ENCODE results near the gene NLRP6.
"Not testable (repeated sequence)": the region's sequence is repeated elsewhere in the genome, so short reads cannot be mapped to it uniquely, and the experiment has no call there.

The NLRP6 gene

DNA sequence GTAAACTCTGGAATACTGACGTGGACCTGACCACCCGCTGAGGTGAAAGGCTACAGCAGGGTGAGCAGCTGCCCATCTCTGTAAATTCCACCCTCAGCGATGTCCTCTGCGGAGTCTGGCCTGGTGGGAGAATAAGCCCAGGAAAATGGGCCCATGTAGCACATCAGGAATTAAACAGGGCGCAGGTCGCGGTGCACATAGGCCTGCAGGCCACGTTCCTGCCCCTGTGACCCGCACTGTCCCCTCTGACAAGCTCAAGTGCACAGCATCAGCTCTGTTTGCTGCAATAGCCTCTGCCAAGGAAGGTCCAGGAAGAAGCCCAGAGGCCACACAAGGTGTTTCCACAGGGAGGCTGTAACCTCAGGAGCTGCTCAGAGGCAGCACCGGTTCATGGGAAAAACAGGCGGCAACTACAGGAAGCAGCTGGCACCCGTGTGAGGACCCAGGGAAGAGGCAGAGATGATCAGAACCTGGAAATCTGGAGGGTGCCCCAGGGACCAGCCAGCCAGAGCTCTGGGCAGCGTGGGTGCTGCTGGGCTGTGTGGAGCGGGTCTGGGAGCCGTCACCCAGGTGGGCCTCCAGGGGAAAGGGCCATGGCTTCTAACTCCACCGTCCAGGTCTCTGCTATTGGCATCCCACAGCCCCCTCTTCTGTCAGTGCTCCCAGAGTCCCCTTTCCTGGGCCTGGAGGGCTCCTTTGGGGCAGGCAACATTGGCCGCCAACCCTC lies 28.6 kb downstream of the NLRP6 start:
- DNase-seq (ENCODE audit: low spot score), result no peak

DNA sequence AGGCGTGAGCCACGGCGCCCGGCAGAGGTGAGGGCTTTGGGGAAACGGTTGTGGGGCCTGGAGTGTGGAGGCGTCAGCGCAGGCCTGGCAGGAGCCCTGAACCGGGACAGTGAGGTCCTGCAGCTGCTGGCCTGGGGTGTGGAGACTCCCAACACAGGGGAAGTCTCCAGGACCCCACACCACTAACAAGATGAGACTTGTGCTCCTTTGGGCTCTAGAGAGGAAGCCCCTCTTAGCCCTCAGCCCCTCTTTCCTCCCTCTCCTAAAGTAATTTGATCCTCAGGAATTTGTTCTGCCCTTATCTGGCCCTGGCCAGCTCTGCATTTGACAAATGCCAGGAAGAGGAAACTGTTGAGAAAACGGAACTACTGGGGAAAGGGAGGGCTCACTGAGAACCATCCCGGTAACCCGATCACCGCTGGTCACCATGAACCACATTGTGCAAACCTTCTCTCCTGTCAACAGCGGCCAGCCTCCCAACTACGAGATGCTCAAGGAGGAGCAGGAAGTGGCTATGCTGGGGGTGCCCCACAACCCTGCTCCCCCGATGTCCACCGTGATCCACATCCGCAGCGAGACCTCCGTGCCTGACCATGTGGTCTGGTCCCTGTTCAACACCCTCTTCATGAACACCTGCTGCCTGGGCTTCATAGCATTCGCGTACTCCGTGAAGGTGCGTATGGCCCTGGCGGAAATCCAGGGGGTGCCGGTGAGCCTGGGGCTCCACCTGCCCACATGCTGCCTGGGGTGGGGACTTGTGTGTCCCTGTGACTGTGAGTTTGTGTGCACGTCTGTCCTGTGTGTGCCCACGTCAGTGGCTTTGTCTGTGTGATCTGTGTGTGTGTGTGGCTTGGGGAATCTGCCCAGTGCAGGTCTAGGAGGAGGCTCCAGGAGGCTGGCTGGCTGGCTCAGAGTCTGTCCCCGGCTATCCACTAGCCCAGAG lies 29.8 kb downstream of the NLRP6 start, which contains the start of gene IFITM2:
IFITM2 (plus strand) TSS at position 51 of the 943 bp plus-strand sequence; CDS start at position 428, 377 bp downstream.
- peak; percentile 59 for DNase-seq (ENCODE audit: low spot score)

DNA sequence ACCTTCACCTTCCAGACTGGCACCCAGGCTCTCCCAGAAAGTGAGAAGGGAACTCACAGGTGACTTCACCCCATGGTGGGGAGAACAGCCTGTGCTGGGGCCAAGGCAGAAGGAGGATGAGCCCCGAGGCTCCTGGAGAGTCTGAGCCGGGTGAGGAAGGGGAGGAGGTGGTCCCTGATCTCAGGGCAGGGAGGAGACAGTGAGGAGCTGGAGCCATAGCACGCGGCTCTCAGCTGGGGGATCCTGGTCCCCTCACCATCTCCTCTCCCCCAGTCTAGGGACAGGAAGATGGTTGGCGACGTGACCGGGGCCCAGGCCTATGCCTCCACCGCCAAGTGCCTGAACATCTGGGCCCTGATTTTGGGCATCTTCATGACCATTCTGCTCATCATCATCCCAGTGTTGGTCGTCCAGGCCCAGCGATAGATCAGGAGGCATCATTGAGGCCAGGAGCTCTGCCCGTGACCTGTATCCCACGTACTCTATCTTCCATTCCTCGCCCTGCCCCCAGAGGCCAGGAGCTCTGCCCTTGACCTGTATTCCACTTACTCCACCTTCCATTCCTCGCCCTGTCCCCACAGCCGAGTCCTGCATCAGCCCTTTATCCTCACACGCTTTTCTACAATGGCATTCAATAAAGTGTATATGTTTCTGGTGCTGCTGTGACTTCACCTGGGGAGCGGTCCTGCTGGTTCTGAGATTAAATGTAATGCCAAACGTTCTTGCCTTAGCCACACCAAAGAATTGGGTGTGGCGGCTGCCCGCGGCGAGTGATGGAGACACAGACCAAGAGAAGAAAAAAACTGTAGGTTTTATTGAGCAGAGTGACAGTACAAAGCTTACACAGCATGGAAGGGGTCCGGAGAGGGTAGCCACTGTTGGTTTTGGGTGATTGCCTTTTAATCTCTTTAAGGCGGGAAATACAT lies 30.8 kb downstream of the NLRP6 start:
- not testable (repeated sequence) for DNase-seq (ENCODE audit: low spot score)

DNA sequence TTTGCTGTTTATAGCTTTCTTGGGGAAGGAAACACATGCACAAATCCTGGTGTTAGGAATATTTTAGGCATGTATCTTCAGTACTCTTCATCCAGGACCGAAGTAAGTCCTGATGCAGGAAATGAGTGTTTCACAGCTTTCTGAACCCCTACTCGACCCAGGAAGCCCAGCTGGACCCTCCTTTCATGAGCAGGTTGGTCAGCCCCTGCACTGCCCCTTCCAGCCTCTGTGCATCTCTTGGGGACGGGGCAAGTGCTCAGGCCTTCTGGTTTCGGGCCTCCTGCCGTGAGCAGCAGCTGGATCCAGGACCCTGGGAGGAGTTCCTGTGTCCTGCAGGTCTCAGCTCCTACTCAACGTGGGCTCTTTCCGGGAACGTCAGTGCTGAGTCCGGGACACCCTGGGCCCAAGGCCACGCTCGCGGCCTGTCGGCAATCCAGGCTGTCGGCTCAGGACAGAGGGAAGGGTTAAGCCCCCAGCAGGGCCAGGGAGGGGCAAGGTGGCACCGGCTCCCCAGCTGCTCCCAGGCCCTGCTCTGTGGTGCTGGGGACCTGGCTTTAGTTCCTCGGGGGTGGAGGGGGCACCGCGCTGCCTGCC lies 31.9 kb downstream of the NLRP6 start:
- not testable (repeated sequence) for DNase-seq (ENCODE audit: low spot score)

DNA sequence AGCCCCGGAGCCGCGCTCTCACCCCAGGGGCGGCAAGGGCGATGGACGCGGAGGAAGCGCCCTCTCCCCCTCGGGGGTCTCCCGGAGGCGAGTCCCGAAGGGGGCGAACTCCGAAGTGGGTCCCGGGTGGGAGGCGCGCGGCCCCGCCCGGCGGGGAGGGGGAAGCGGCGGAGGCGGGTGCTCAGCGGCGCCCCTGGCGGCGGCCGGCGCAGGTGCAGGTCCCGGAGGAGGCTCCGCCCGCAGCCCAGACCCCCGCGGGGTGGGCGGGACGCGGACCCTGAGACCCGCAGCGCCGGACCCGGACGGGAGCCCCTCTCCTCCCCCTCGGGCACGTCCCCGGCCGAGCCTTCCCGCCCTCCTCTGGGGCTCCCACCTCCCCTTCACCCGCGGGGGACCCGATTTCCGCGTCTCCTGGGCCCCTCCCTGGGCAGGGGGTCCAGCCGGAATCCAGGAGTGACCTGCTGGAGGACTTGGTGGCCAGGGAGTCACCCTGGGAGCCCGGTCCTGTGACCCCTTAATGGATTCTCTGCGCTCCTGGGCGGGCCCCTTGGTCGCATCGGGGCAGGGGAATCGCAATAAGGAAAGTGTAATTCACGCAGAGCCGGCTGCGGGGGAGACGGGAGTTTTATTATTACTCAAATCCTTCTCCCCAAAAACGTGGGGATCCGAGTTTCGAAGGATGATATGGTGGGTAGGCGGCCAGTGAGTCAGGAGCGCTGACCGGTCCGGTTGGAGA lies 33.0 kb downstream of the NLRP6 start:
- DNase-seq (ENCODE audit: low spot score), result not testable (repeated sequence)

DNA sequence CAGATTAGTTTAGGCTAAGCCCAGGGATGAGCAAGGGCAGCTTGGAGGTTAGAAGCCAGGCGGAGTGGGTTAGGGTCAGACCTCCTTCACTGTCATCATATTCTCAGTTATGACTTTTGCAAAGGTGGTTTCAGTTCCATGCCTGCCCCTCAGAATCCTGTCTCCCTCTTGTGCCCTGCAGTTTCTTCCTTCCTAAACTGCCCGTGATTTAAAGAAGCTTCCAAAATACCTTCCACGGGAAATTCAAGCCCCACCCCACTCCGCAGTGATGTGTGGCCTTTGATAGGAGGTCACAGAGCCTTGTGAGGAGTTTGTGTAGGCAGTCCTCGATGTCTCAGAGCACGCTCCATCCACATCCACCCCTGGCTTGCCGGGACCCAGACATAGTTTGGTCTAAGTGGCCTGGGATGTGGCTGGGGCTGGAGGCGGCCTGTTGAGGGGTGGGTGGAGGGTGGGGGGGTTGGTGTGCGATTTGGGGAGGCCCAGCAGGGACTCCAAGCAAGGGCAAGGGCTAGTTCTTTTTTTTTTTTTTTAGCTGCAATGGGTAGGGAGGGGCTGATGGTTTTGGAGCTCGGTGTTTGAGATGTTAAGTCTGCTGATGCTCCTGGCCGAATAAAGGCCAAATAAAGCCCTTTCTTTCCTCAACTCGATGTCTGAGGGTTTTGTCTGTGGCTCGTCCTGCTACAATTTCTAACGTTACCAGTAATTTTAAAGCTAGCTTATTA lies 34.0 kb downstream of the NLRP6 start:
- DNase-seq (ENCODE audit: low spot score), result no peak

DNA sequence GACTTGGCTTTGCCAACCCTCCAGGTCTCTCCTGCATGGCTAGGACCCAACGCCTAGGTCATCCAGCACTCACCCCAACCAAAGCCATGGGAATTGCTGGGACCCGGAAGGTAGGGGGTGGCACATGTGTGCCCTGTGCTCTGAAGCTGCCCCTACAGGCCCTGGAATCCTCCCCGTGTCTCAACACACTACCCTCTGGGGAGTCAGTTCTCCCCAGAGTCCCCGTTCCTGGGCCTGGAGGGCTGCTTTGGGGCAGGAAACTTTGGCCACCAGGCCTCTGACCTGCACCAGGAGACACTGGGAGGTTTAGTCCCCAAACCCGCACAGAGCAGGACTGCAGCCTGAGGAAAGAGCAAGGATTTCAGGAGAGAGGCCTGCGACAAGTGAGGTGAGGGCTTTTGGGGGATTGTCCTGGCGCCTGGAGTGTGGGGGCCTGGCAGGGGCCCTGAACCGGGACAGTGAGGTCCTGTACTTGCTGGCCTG lies 35.1 kb downstream of the NLRP6 start:
- no peak for DNase-seq (ENCODE audit: low spot score)

DNA sequence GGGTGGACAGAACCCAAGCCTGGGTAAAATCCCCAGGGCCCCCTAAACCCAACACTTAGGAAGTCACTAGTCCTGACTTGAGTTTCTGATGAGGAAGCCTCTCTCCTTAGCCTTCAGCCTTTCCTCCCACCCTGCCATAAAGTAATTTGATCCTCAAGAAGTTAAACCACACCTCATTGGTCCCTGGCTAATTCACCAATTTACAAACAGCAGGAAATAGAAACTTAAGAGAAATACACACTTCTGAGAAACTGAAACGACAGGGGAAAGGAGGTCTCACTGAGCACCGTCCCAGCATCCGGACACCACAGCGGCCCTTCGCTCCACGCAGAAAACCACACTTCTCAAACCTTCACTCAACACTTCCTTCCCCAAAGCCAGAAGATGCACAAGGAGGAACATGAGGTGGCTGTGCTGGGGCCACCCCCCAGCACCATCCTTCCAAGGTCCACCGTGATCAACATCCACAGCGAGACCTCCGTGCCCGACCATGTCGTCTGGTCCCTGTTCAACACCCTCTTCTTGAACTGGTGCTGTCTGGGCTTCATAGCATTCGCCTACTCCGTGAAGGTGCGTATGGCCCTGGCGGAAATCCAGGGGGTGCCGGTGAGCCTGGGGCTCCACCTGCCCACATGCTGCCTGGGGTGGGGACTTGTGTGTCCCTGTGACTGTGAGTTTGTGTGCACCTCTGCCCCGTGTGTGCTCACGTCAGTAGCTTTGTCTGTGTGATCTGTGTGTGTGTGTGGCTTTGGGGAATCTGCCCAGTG lies 35.8 kb downstream of the NLRP6 start, which contains the start of gene IFITM1:
IFITM1 (plus strand) TSS at position 254 of the 767 bp plus-strand sequence; CDS start at position 385, 131 bp downstream.
- DNase-seq (ENCODE audit: low spot score), result no peak

DNA sequence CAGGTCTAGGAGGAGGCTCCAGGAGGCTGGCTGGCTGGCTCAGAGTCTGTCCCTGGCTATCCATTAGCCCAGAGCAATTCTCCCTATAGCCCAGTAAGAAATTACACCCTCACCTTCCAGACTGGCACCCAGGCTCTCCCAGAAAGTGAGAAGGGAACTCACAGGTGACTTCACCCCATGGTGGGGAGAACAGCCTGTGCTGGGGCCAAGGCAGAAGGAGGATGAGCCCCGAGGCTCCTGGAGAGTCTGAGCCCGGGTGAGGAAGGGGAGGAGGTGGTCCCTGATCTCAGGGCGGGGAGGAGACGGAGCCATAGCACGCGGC lies 36.3 kb downstream of the NLRP6 start:
- not testable (repeated sequence) for DNase-seq (ENCODE audit: low spot score)

DNA sequence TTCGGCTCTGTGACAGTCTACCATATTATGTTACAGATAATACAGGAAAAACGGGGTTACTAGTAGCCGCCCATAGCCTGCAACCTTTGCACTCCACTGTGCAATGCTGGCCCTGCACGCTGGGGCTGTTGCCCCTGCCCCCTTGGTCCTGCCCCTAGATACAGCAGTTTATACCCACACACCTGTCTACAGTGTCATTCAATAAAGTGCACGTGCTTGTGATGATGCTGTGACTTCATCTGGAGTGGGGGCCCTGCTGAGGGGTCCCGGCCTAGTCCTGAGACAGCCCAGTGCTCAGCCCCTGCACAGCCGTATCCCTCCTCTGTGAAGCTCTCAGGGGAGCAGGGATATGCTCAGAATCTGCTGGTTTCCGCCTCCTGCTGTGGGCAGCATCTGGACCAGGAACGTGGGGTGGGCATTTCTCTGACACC lies 36.9 kb downstream of the NLRP6 start:
- no peak for DNase-seq (ENCODE audit: low spot score)

DNA sequence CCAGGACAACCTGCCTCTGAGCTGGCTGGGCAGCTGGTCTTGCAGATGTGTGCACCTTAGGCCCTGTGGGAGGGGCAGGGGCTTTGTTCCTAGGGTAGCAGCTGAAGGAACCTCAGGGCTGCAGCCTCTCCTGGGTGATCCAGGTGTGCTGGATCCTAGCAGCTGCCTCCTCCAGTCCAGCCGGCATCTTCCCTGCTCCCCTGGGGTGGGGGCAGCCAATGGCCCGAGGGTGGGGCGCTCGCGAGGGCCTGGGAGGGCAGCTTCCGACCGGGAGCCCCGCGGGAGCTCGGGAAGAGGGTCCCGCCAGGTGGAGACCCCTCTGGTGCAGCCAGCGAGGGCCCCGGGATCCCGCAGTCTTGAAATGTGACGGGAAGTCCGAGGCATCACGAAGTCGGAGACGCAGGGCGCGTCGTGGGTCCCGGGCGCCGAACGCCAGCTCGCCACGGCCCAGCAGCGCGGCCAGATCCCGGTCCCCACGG lies 37.3 kb downstream of the NLRP6 start:
- DNase-seq (ENCODE audit: low spot score), result no peak

DNA sequence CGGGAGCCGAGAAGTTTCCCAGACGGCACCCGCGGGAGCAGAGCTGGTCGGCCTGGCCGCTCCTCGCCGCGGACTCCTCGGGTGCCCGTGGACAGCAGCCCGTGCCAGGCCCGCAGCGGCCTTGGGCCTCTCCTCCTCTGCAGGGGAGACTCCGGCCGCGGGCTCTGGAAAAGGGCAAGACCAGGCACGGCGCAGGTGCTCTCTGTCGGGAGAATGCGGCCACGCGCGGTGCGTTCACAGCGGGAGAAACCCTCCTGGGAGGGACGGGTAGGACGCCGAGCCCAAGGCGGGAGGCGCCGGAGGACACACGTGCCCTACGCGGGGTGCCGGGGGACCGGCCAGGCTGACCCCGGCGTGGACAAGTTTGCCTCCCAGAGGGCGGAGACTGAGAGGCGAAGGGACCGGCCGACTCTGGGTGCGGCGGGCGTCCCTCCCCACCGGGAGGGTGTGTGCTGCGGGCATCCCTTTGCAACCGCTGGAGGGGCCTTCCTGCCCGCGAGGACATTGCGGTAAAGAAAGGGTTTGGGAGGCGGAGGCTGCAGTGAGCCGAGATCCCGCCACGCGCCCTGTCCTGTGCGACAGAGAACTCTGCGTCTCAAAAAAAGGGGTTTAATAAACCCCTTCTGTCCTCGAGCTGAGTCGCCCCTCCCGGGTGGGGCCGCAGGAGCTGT lies 38.0 kb downstream of the NLRP6 start:
- DNase-seq (ENCODE audit: low spot score), result no peak

DNA sequence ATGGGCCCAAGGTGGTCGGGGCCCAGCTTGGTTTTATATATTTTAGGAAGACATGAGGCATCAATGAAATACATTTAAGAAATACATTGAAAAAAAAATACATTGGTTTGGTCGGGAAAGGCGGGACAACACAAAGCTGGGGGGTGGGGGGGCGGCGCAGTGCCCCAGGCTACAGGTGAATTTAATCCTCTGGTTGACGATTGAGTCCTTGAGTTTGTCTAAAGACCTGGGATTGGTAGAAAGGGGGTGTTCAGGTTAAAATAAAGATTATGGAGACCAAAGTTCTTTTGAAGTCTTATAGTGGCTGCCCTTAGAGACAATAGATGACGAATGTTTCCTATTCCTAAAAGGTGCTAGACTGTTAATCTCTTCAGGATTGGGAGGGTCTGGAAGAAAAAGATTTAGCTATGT lies 38.7 kb downstream of the NLRP6 start:
- DNase-seq (ENCODE audit: low spot score), result no peak

DNA sequence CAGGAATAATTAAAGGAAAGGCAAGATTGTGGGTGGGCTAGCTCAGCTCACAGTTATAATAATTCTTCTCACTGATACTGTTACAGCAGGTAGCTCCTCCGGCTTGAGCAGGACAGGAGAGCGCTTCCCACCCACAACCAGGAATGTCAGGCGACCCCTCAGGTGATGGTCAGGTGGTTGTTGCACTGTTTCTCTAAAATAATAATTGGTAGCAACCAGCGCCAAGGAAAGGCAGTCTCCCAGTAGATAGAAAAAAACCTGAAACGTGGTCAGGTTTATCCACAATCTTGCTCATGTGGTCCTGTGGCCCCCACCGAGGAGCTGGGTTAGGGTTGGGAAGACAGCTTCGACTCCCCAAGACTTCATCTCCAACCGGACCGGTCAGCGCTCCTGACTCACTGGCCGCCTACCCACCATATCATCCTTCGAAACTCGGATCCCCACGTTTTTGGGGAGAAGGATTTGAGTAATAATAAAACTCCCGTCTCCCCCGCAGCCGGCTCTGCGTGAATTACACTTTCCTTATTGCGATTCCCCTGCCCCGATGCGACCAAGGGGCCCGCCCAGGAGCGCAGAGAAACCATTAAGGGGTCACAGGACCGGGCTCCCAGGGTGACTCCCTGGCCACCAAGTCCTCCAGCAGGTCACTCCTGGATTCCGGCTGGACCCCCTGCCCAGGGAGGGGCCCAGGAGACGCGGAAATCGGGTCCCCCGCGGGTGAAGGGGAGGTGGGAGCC lies 39.6 kb downstream of the NLRP6 start:
- DNase-seq (ENCODE audit: low spot score), result not testable (repeated sequence)

DNA sequence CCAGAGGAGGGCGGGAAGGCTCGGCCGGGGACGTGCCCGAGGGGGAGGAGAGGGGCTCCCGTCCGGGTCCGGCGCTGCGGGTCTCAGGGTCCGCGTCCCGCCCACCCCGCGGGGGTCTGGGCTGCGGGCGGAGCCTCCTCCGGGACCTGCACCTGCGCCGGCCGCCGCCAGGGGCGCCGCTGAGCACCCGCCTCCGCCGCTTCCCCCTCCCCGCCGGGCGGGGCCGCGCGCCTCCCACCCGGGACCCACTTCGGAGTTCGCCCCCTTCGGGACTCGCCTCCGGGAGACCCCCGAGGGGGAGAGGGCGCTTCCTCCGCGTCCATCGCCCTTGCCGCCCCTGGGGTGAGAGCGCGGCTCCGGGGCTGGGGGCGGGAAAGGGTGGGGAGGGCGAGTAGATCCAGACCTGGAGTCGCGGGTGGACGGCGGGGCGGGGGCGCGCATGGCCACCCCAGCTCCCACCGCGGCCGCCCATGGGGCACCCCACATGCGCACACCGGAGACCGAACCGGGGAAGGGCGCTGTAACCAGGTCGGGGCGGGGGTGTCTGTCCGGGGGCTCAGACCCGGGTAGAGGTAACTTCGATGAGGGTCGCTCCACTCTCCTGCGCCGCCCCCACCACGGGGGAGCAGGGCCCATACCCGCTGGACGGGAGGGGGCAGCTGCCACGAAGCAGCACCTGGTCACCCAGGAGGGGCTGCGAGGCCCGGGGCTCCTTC lies 40.4 kb downstream of the NLRP6 start:
- not testable (repeated sequence) for DNase-seq (ENCODE audit: low spot score)

DNA sequence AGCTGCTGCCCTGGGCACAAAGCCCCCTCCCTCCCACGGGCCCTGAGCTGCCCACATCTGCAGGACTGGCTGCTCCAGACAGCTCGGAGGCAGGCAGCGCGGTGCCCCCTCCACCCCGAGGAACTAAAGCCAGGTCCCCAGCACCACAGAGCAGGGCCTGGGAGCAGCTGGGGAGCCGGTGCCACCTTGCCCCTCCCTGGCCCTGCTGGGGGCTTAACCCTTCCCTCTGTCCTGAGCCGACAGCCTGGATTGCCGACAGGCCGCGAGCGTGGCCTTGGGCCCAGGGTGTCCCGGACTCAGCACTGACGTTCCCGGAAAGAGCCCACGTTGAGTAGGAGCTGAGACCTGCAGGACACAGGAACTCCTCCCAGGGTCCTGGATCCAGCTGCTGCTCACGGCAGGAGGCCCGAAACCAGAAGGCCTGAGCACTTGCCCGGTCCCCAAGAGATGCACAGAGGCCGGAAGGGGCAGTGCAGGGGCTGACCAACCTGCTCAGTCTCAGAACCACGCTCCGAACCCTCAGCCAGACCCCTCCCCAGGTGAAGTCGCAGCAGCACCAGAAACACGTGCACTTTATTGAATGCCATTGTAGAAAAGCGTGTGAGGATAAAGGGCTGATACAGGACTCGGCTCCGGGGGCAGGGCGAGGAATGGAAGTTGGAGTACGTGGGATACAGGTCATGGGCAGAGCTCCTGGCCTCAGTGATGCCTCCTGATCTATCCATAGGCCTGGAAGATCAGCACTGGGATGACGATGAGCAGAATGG lies 41.1 kb downstream of the NLRP6 start:
- DNase-seq (ENCODE audit: low spot score), result not testable (repeated sequence)

All from SK-N-DZ (cell line).